SK-N-SH treated with all-trans-retinoic acid at 6 μM for 48 hours (cell line): ENCODE results near the gene USP13.

Experiments used
- ATAC-seq: fragments of 200-7000 bp; cut with Tn5 transposase; 3 replicates; pipeline ENCODE4 v1.9.1; 2020; ENCODE audit warnings: mild to moderate bottlenecking, moderate library complexity
- ARNTL ChIP-seq: fragments of 450-650 bp; formaldehyde crosslinking; IDR thresholded peaks from 2 replicates; pipeline ENCODE4 v1.5.0; 2020; ENCODE audit warnings: low read depth, mild to moderate bottlenecking, moderate library complexity, borderline replicate concordance
- BACH2 ChIP-seq: fragments of 250-450 bp; sonication (Bioruptor Pico); IDR thresholded peaks from 2 replicates; pipeline ENCODE4 v1.9.0; 2021; ENCODE audit warnings: mild to moderate bottlenecking, borderline replicate concordance
- CSDC2 ChIP-seq: fragments of 250-450 bp; sonication (Bioruptor Pico); IDR thresholded peaks from 2 replicates; pipeline ENCODE4 v1.5.0; 2020; ENCODE audit warnings: mild to moderate bottlenecking, moderate library complexity
- GLIS3 ChIP-seq: fragments of 250-450 bp; sonication (Bioruptor Pico); IDR thresholded peaks from 2 replicates; pipeline ENCODE4 v1.5.0; 2020; ENCODE audit warnings: mild to moderate bottlenecking, moderate library complexity
- ISL1 ChIP-seq: fragments of 250-450 bp; sonication (Bioruptor Pico); IDR thresholded peaks from 2 replicates; pipeline ENCODE4 v2.1.2; 2022; ENCODE audit warnings: mild to moderate bottlenecking, moderate library complexity
- OSR1 ChIP-seq: fragments of 250-450 bp; sonication (Bioruptor Pico); IDR thresholded peaks from 2 replicates; pipeline ENCODE4 v1.8.0; 2022; ENCODE audit warnings: moderate library complexity, mild to moderate bottlenecking, inconsistent platforms
- PATZ1 ChIP-seq: fragments of 250-450 bp; sonication (Bioruptor Pico); IDR thresholded peaks from 2 replicates; pipeline ENCODE4 v1.8.0; 2020; ENCODE audit warnings: mild to moderate bottlenecking, moderate library complexity, borderline replicate concordance
- POU6F1 ChIP-seq: fragments of 250-450 bp; sonication (Bioruptor Pico); IDR thresholded peaks from 2 replicates; pipeline ENCODE4 v1.8.0; 2021; ENCODE audit warnings: low read depth, mild to moderate bottlenecking, moderate library complexity, borderline replicate concordance
- RARB ChIP-seq: fragments of 250-450 bp; sonication (Bioruptor Pico); IDR thresholded peaks from 2 replicates; pipeline ENCODE4 v1.8.0; 2021; ENCODE audit warnings: mild to moderate bottlenecking, moderate library complexity
- TCF4 ChIP-seq: fragments of 250-450 bp; sonication (Bioruptor Pico); IDR thresholded peaks from 2 replicates; pipeline ENCODE4 v1.8.0; 2021; ENCODE audit warnings: mild to moderate bottlenecking, moderate library complexity, borderline replicate concordance
- TOX ChIP-seq: fragments of 250-450 bp; sonication (Bioruptor Pico); IDR thresholded peaks from 2 replicates; pipeline ENCODE4 v1.8.0; 2021; ENCODE audit warnings: mild to moderate bottlenecking, moderate library complexity, borderline replicate concordance
- TSHZ2 ChIP-seq: fragments of 250-450 bp; sonication (Bioruptor Pico); IDR thresholded peaks from 2 replicates; pipeline ENCODE4 v1.5.0; 2020; ENCODE audit warnings: mild to moderate bottlenecking, moderate library complexity
- ZC3H10 ChIP-seq: fragments of 250-450 bp; sonication (Bioruptor Pico); IDR thresholded peaks from 2 replicates; pipeline ENCODE4 v1.5.1; 2021; ENCODE audit warnings: mild to moderate bottlenecking, moderate library complexity
- ZFP3 ChIP-seq: fragments of 250-450 bp; sonication (Bioruptor Pico); IDR thresholded peaks from 2 replicates; pipeline ENCODE4 v1.5.0; 2020; ENCODE audit warnings: mild to moderate bottlenecking, moderate library complexity
- ZFP30 ChIP-seq: fragments of 450-650 bp; formaldehyde crosslinking; IDR thresholded peaks from 2 replicates; pipeline ENCODE4 v1.5.0; 2022; ENCODE audit warnings: mild to moderate bottlenecking, moderate library complexity
- ZNF565 ChIP-seq: fragments of 450-650 bp; formaldehyde crosslinking; conservative IDR thresholded peaks from 2 replicates; pipeline ENCODE4 v1.5.0; 2020; ENCODE audit warnings: low read depth, mild to moderate bottlenecking, moderate library complexity
- ZNF70 ChIP-seq: fragments of 450-650 bp; formaldehyde crosslinking; IDR thresholded peaks from 2 replicates; pipeline ENCODE4 v1.5.0; 2020; ENCODE audit warnings: mild to moderate bottlenecking, moderate library complexity
- ZNF8 ChIP-seq: fragments of 450-650 bp; formaldehyde crosslinking; IDR thresholded peaks from 2 replicates; pipeline ENCODE4 v1.5.0; 2020; ENCODE audit warnings: mild to moderate bottlenecking, moderate library complexity
- TF ChIP-seq, protein P1 (sequence below): fragments of 250-450 bp; sonication (Bioruptor Pico); IDR thresholded peaks from 2 replicates; pipeline ENCODE4 v1.5.1; 2021; ENCODE audit warnings: mild to moderate bottlenecking, moderate library complexity

USP13 gene

DNA sequence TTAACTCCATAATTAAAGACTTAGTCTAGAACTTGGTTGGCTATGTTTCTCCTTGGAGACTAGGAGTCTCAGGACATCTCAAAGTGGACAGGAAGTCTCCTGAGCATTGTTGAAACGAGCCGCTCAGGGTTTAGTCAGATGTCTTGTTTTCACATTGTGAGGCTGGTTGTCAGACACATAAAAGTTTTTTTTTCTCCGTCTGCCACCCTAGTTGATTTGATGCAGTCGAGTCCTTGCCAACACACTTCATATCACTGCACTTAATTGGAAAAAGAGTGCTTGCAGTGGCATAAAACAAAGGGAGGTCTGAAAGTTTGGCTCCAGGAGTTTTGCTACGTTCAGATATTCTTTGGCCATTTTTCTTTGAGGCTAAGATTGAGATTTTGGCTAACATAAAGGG lies 92.9 kb downstream of the USP13 start:
- TF ChIP-seq ZNF70 (CRISPR knock-in tag) (no peak), CSDC2 (CRISPR knock-in tag) (no peak), POU6F1 (no peak), ZNF8 (CRISPR knock-in tag) (no peak), RARB (CRISPR knock-in tag) (no peak), GLIS3 (no peak), OSR1 (CRISPR knock-in tag) (no peak), ZFP3 (CRISPR knock-in tag) (no peak), ARNTL (CRISPR knock-in tag) (no peak), BACH2 (CRISPR knock-in tag) (no peak), TCF4 (no peak), ZC3H10 (CRISPR knock-in tag) (no peak), ZFP30 (CRISPR knock-in tag) (no peak), TSHZ2 (CRISPR knock-in tag) (no peak)
- TF ChIP-seq, protein P1, sequence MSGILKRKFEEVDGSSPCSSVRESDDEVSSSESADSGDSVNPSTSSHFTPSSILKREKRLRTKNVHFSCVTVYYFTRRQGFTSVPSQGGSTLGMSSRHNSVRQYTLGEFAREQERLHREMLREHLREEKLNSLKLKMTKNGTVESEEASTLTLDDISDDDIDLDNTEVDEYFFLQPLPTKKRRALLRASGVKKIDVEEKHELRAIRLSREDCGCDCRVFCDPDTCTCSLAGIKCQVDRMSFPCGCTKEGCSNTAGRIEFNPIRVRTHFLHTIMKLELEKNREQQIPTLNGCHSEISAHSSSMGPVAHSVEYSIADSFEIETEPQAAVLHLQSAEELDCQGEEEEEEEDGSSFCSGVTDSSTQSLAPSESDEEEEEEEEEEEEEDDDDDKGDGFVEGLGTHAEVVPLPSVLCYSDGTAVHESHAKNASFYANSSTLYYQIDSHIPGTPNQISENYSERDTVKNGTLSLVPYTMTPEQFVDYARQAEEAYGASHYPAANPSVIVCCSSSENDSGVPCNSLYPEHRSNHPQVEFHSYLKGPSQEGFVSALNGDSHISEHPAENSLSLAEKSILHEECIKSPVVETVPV (CRISPR knock-in tag) = no peak
- no peak for ATAC-seq

GRCh38 chr3:179750720-179751328 lies 98.0 kb downstream of the USP13 start:
- peak; percentile 54; the same call in 1 of the 2 replicates for TF ChIP-seq ZNF70 (CRISPR knock-in tag)
- TF ChIP-seq ZFP30 (CRISPR knock-in tag) = no peak
- ATAC-seq = peak; percentile 87

DNA sequence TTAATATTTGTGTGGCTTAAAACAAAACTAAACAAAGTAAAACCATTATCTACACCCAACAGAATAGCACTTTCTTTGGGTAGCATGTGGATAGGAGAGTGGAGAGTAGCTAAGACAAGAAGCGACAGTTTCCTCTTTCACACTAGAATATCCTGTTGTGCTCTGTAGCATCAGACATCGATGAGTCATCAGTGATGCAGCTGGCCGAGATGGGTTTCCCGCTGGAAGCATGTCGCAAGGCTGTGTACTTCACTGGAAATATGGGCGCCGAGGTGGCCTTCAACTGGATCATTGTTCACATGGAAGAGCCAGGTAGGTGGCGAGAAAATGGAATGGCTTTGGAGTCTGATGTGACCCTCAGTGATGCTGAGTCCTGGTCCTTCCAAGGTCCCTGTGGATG lies 108.1 kb downstream of the USP13 start:
- ATAC-seq = peak; percentile 41
- TF ChIP-seq CSDC2 (CRISPR knock-in tag) (no peak), ZFP3 (CRISPR knock-in tag) (no peak), TOX (CRISPR knock-in tag) (no peak), ZNF565 (CRISPR knock-in tag) (no peak), ZC3H10 (CRISPR knock-in tag) (no peak), POU6F1 (no peak), ISL1 (CRISPR knock-in tag) (no peak), ZNF70 (CRISPR knock-in tag) (no peak), PATZ1 (CRISPR knock-in tag) (no peak), RARB (CRISPR knock-in tag) (no peak)
- TF ChIP-seq, protein P1 (CRISPR knock-in tag) = no peak
